Retinal pigment epithelial cell (primary cell): ENCODE measurements around the gene IFNAR1.

Experiments used
- DNase-seq: peaks from one replicate; pipeline ENCODE4 v3.0.0-alpha.2; 2010; ENCODE audit warnings: low read depth
- H3K4me3 ChIP-seq: 2 replicates; pipeline ENCODE4 v1.5.1; 2011; ENCODE audit warnings: mild to moderate bottlenecking, low read length, control low read depth, moderate library complexity
- CTCF ChIP-seq: conservative IDR thresholded peaks from 2 replicates; pipeline ENCODE4 v1.5.1; 2011; ENCODE audit warnings: low read depth, low read length, control low read depth, inconsistent platforms

Gene IFNAR1

GRCh38 chr21:33327792-33328433 is 3.1 kb downstream of the IFNAR1 start:
- H3K4me3 ChIP-seq = no peak overlapping the region
- TF ChIP-seq CTCF = no peak
- DNase-seq = no peak

- H3K4me3 ChIP-seq = no peak overlapping the region
- DNase-seq = no peak
- TF ChIP-seq CTCF = no peak
Measured at GRCh38 chr21:33330726-33331125, 6.0 kb downstream of the IFNAR1 start.

GRCh38 chr21:33332143-33332542 is 7.4 kb downstream of the IFNAR1 start:
- no peak for DNase-seq
- H3K4me3 ChIP-seq = no peak overlapping the region
- TF ChIP-seq CTCF = no peak

GRCh38 chr21:33334191-33334590 is 9.4 kb downstream of the IFNAR1 start:
- no peak for DNase-seq
- no peak overlapping the region for H3K4me3 ChIP-seq
- no peak for TF ChIP-seq CTCF

GRCh38 chr21:33334824-33335223 is 10.1 kb downstream of the IFNAR1 start:
- DNase-seq = no peak
- H3K4me3 ChIP-seq = no peak overlapping the region
- TF ChIP-seq CTCF = no peak

GRCh38 chr21:33339135-33339534 is 14.4 kb downstream of the IFNAR1 start:
- H3K4me3 ChIP-seq = no peak overlapping the region
- no peak for DNase-seq
- TF ChIP-seq CTCF = no peak

GRCh38 chr21:33339918-33340317 is 15.1 kb downstream of the IFNAR1 start:
- DNase-seq = no peak
- H3K4me3 ChIP-seq = no peak overlapping the region
- no peak for TF ChIP-seq CTCF
